Caco-2 (cell line): ENCODE measurements around the gene TMEM100. TPM values are rescaled to one million over a fixed set of nuclear protein-coding genes. Genes with fewer than 3 reads are reported as not detected.

Experiments
- BruUV-seq: library from RNA; stranded (reverse); fragments of 400-500 nt; replicated peaks from 2 replicates; lab custom pipeline; 2021; lab: Mats Ljungman, UMichigan
- CTCF ChIA-PET: fragments of 300-600 bp; sonication (Branson Sonifier 250); formaldehyde crosslinking; loops from one replicate; lab custom pipeline; 2022; ENCODE audit warnings: antibody characterized with exemption; lab: Charles Lee
- POLR2A ChIA-PET: fragments of 300-600 bp; sonication (Branson Sonifier 250); formaldehyde crosslinking; loops from one replicate; lab custom pipeline; 2022; ENCODE audit warnings: antibody characterized with exemption; lab: Charles Lee
- DNase-seq, 2 experiments: peaks; one replicate each; pipeline versions ENCODE4 v3.0.0 to v3.0.0-alpha.2; 2020 to 2022
- H3K27me3 ChIP-seq: replicated peaks from 2 replicates; pipeline ENCODE4 v1.6.0; 2011; ENCODE audit warnings: low read length; ENCODE audit not compliant: control insufficient read depth, insufficient read depth
- H3K36me3 ChIP-seq: 2 replicates; pipeline ENCODE4 v1.5.1; 2011; ENCODE audit warnings: low read length; ENCODE audit not compliant: control insufficient read depth, insufficient read depth
- H3K4me1 ChIP-seq: fragments of 250-450 bp; sonication (Bioruptor Pico); 2 replicates; pipeline ENCODE4 v1.5.1; 2020; ENCODE audit warnings: mild to moderate bottlenecking
- H3K4me3 ChIP-seq: 2 replicates; pipeline ENCODE4 v1.5.1; 2011; ENCODE audit warnings: low read depth, mild to moderate bottlenecking, control low read depth, low read length
- H3K9me3 ChIP-seq: fragments of 250-450 bp; sonication (Bioruptor Pico); 2 replicates; pipeline ENCODE4 v1.5.1; 2020; ENCODE audit warnings: mild to moderate bottlenecking, moderate library complexity
- H3K27ac Mint-ChIP-seq: one replicate; pipeline ENCODE4 v1.8.0; 2022; ENCODE audit warnings: mixed read lengths; ENCODE audit not compliant: unreplicated experiment
- H3K27me3 Mint-ChIP-seq: one replicate; pipeline ENCODE4 v1.8.0; 2022; ENCODE audit warnings: mixed read lengths; ENCODE audit not compliant: insufficient read depth, unreplicated experiment
- H3K36me3 Mint-ChIP-seq: one replicate; pipeline ENCODE4 v1.8.0; 2022; ENCODE audit warnings: mild to moderate bottlenecking, mixed read lengths; ENCODE audit not compliant: insufficient read depth, unreplicated experiment
- H3K4me1 Mint-ChIP-seq: one replicate; pipeline ENCODE4 v1.8.0; 2022; ENCODE audit warnings: low read depth, mixed read lengths; ENCODE audit not compliant: unreplicated experiment
- H3K4me3 Mint-ChIP-seq: one replicate; pipeline ENCODE4 v1.8.0; 2022; ENCODE audit warnings: mild to moderate bottlenecking, moderate library complexity, mixed read lengths; ENCODE audit not compliant: unreplicated experiment
- H3K9me3 Mint-ChIP-seq: one replicate; pipeline ENCODE4 v1.8.0; 2022; ENCODE audit warnings: mixed read lengths; ENCODE audit not compliant: unreplicated experiment
- intact Hi-C: fragments of 100-400 bp; cut with micrococcal nuclease; formaldehyde crosslinking; loops from one replicate; pipeline ENCODE4 v1.10.0; 2022; ENCODE audit not compliant: unreplicated experiment
- total RNA-seq: library from RNA; stranded (reverse); gene quantifications from 2 replicates; pipeline ENCODE4 v1.2.3, GENCODE V29; 2022
- TF ChIP-seq, protein P1 (sequence below), 2 experiments: fragments of 200-600 bp in 1 of 2; IDR thresholded peaks; 1 replicate in 1 of 2; 2 replicates in 1 of 2; pipeline versions ENCODE4 v1.5.1 to v1.8.0; 2011 to 2022; ENCODE audit warnings: antibody characterized with exemption in 1 of 2, control low read depth in 1 of 2, inconsistent platforms in 1 of 2, low read depth in 1 of 2, low read length in 1 of 2, mild to moderate bottlenecking in 1 of 2, moderate library complexity in 1 of 2; ENCODE audit not compliant: insufficient read depth in 1 of 2, severe bottlenecking in 1 of 2, unreplicated experiment in 1 of 2

The TMEM100 gene
- total RNA-seq, 1 experiment from 2014 or later, result not detected

GRCh38 chr17:55760643-55761355, 38.1 kb upstream of the TMEM100 start:
- ChIA-PET CTCF (interaction anchor here (0.8 kb wide), 1 partner anchor 10 kb away, joined by 3 read pairs; the partner anchor contains the start of gene PCTP), POLR2A (no interaction called here)
- no peak overlapping the region for H3K4me3 ChIP-seq
- H3K4me1 ChIP-seq, result peaks cover 13% of the 10 kb centered on the region
- Mint-ChIP-seq H3K4me1 (no peaks in the 10 kb centered on the region), H3K27ac (no peak overlapping the region), H3K27me3 (no peaks in the 10 kb centered on the region), H3K36me3 (no peaks in the 10 kb centered on the region), H3K9me3 (no peaks in the 10 kb centered on the region), H3K4me3 (no peak overlapping the region)
- H3K9me3 ChIP-seq, result no peaks in the 10 kb centered on the region
- no peak for DNase-seq
- H3K36me3 ChIP-seq, result no peaks in the 10 kb centered on the region
- H3K27me3 ChIP-seq, result no peaks in the 10 kb centered on the region
- TF ChIP-seq, protein P1, sequence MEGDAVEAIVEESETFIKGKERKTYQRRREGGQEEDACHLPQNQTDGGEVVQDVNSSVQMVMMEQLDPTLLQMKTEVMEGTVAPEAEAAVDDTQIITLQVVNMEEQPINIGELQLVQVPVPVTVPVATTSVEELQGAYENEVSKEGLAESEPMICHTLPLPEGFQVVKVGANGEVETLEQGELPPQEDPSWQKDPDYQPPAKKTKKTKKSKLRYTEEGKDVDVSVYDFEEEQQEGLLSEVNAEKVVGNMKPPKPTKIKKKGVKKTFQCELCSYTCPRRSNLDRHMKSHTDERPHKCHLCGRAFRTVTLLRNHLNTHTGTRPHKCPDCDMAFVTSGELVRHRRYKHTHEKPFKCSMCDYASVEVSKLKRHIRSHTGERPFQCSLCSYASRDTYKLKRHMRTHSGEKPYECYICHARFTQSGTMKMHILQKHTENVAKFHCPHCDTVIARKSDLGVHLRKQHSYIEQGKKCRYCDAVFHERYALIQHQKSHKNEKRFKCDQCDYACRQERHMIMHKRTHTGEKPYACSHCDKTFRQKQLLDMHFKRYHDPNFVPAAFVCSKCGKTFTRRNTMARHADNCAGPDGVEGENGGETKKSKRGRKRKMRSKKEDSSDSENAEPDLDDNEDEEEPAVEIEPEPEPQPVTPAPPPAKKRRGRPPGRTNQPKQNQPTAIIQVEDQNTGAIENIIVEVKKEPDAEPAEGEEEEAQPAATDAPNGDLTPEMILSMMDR (IDR thresholded peaks at IDR 0.05; ENCODE audit: insufficient read depth in 1 of 2, low read depth in 1 of 2, low read length in 1 of 2, severe bottlenecking in 1 of 2, unreplicated experiment in 1 of 2), result no peak
- no TSS peak for BruUV-seq
- intact Hi-C loops, result loop anchor here (5.0 kb wide), 1 partner anchor 33 kb away; no protein-coding TSS in a partner anchor

DNA sequence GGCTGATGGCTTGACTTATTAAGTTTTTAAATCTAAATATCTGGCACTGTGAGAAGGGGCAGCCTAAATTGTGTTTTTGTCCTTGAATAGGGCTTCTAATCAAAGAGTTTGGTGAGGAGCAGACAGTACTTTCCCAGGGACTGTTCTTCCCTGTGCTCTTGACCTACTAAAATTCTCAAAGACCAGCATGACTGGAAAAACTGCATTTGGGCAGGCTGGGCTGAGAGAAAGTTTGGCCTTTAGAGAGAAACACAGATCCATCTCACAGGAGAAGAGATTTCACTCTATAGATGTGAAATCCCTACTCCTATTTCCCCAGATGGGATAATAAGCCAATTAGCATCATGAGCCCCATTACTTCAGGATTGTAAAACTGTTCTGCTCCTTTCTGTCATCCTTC, 35.5 kb upstream of the TMEM100 start:
- Mint-ChIP-seq H3K27ac (no peak overlapping the region), H3K27me3 (no peaks in the 10 kb centered on the region), H3K9me3 (no peaks in the 10 kb centered on the region), H3K4me3 (no peak overlapping the region), H3K4me1 (peaks cover 2% of the 10 kb centered on the region), H3K36me3 (peaks cover 1% of the 10 kb centered on the region)
- Histone ChIP-seq H3K36me3 (no peaks in the 10 kb centered on the region), H3K27me3 (no peaks in the 10 kb centered on the region), H3K9me3 (no peaks in the 10 kb centered on the region), H3K4me1 (peaks cover 13% of the 10 kb centered on the region), H3K4me3 (no peak overlapping the region)
- no peak for DNase-seq
- TF ChIP-seq, protein P1 (IDR thresholded peaks at IDR 0.05; ENCODE audit: insufficient read depth in 1 of 2, low read depth in 1 of 2, low read length in 1 of 2, severe bottlenecking in 1 of 2, unreplicated experiment in 1 of 2), result no peak
- CTCF ChIA-PET, result no interaction called here
- intact Hi-C loops, result no loop called here
- no TSS peak for BruUV-seq
- POLR2A ChIA-PET, result no interaction called here

- no TSS peak for BruUV-seq
- TF ChIP-seq, protein P1 (IDR thresholded peaks at IDR 0.05; ENCODE audit: insufficient read depth in 1 of 2, low read depth in 1 of 2, low read length in 1 of 2, severe bottlenecking in 1 of 2, unreplicated experiment in 1 of 2), result no peak
- Mint-ChIP-seq H3K4me1 (peaks cover 6% of the 10 kb centered on the region), H3K27me3 (no peaks in the 10 kb centered on the region), H3K9me3 (no peaks in the 10 kb centered on the region), H3K36me3 (peaks cover 5% of the 10 kb centered on the region), H3K4me3 (no peak overlapping the region), H3K27ac (no peak overlapping the region)
- Histone ChIP-seq H3K9me3 (no peaks in the 10 kb centered on the region), H3K36me3 (no peaks in the 10 kb centered on the region), H3K4me3 (no peak overlapping the region), H3K4me1 (peaks cover 11% of the 10 kb centered on the region), H3K27me3 (no peaks in the 10 kb centered on the region)
- ChIA-PET CTCF (no interaction called here), POLR2A (no interaction called here)
- intact Hi-C loops, result no loop called here
- no peak for DNase-seq
Observed at GRCh38 chr17:55757659-55758058, 35.0 kb upstream of the TMEM100 start.
